Ishikawa (cell line): Measurements from ENCODE around the gene ZBTB18.

ENCODE experiments used
- CEBPB ChIP-seq: IDR thresholded peaks from 2 replicates; pipeline ENCODE4 v1.6.1; 2012
- CREB1 ChIP-seq: IDR thresholded peaks from 2 replicates; pipeline ENCODE4 v1.6.1; 2012; ENCODE audit warnings: low read depth
- EP300 ChIP-seq: IDR thresholded peaks from 2 replicates; pipeline ENCODE4 v1.6.1; 2012; ENCODE audit warnings: borderline replicate concordance
- FOXM1 ChIP-seq: IDR thresholded peaks from 2 replicates; pipeline ENCODE4 v1.6.1; 2012; ENCODE audit warnings: low read depth, borderline replicate concordance
- NFIC ChIP-seq: IDR thresholded peaks from 2 replicates; pipeline ENCODE4 v1.6.1; 2012
- RAD21 ChIP-seq: IDR thresholded peaks from 2 replicates; pipeline ENCODE4 v1.6.1; 2012; ENCODE audit warnings: low read depth
- TAF1 ChIP-seq: IDR thresholded peaks from 2 replicates; pipeline ENCODE4 v1.6.1; 2012; ENCODE audit warnings: low read depth, mild to moderate bottlenecking
- TCF12 ChIP-seq: IDR thresholded peaks from 2 replicates; pipeline ENCODE4 v1.6.1; 2012; ENCODE audit warnings: low read depth
- TEAD4 ChIP-seq: IDR thresholded peaks from 2 replicates; pipeline ENCODE4 v1.6.1; 2012
- YY1 ChIP-seq: IDR thresholded peaks from 2 replicates; pipeline ENCODE4 v1.6.1; 2012; ENCODE audit warnings: low read depth
- ZBTB7A ChIP-seq: IDR thresholded peaks from 2 replicates; pipeline ENCODE4 v1.6.1; 2012; ENCODE audit warnings: low read depth
- TF ChIP-seq, protein P1 (sequence below): IDR thresholded peaks from 2 replicates; pipeline ENCODE4 v1.6.1; 2012; ENCODE audit warnings: low read depth, mild to moderate bottlenecking
- TF ChIP-seq, protein P2 (sequence below): IDR thresholded peaks from 2 replicates; pipeline ENCODE4 v1.6.1; 2012
- TF ChIP-seq, protein P3 (sequence below): IDR thresholded peaks from 2 replicates; pipeline ENCODE4 v1.6.1; 2012

ZBTB18 gene

DNA sequence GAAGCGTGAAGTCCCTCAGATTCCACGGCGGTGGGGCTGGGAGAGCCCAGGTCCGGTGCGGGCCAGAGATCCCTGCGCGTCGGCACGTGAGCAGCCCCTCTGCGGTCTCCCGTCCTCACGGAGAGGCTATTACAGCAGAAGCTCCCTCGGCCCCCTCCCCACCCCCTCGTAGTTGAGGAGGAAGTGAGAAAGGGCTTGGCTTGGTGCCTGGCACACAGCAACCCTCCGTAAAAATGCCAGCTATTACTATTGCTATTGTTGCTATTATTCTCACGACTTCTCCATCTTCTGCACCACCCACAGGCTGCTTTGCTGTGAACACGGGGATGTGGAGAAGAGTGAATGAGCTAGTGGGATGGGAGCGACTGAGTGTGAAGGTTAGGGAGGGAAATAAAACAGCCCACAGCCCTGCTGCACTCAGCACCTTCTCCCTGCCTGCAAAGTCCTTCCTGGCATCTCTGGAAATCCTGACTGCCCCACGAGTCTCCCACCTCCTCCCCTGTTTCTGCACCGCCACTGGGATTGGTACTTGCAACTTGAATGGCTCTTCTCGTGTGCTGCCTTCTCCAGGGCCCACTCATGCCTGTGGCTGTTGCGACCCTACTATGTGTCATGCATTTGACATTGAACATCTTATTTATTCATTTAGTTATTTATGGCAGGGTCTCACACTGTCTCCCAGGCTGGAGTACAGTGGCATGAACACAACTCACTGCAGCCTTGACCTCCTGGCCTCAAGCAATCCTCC is 26.6 kb downstream of the ZBTB18 start:
- TF ChIP-seq, protein P1, sequence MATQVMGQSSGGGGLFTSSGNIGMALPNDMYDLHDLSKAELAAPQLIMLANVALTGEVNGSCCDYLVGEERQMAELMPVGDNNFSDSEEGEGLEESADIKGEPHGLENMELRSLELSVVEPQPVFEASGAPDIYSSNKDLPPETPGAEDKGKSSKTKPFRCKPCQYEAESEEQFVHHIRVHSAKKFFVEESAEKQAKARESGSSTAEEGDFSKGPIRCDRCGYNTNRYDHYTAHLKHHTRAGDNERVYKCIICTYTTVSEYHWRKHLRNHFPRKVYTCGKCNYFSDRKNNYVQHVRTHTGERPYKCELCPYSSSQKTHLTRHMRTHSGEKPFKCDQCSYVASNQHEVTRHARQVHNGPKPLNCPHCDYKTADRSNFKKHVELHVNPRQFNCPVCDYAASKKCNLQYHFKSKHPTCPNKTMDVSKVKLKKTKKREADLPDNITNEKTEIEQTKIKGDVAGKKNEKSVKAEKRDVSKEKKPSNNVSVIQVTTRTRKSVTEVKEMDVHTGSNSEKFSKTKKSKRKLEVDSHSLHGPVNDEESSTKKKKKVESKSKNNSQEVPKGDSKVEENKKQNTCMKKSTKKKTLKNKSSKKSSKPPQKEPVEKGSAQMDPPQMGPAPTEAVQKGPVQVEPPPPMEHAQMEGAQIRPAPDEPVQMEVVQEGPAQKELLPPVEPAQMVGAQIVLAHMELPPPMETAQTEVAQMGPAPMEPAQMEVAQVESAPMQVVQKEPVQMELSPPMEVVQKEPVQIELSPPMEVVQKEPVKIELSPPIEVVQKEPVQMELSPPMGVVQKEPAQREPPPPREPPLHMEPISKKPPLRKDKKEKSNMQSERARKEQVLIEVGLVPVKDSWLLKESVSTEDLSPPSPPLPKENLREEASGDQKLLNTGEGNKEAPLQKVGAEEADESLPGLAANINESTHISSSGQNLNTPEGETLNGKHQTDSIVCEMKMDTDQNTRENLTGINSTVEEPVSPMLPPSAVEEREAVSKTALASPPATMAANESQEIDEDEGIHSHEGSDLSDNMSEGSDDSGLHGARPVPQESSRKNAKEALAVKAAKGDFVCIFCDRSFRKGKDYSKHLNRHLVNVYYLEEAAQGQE = no peak
- TF ChIP-seq, protein P2, sequence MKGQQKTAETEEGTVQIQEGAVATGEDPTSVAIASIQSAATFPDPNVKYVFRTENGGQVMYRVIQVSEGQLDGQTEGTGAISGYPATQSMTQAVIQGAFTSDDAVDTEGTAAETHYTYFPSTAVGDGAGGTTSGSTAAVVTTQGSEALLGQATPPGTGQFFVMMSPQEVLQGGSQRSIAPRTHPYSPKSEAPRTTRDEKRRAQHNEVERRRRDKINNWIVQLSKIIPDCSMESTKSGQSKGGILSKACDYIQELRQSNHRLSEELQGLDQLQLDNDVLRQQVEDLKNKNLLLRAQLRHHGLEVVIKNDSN = no peak
- TF ChIP-seq TCF12 (no peak), CREB1 (no peak), RAD21 (no peak), TEAD4 (no peak)

DNA sequence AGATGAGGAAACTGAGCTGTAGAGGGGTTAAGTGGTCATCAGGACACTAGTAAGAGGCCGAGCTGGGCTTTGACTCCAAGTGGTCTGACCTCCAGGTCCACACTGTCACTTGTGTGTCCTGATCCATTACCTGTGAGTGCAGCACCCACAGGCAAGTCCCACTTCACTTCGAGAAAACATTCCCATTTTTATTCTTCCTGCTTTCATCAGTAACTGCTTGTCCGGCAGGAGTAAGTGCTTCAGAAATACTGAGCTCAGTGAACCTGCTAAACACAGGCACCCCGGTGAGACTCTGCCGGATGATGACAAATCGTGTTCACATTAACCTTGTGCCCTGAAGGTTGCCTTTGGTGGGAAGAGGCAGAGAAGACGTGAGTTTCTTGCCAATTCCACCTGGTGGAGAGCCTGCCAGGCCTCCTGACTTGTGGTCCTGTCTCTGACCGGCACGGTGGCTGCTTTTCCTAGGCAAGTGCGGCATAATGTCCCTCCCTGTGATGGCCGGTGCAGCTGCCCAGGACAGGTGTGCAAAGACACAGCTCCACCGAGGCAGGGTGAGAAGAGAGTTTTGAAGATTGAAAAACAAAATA is 29.4 kb downstream of the ZBTB18 start:
- no peak for TF ChIP-seq YY1
- TF ChIP-seq TAF1 = no peak
- TF ChIP-seq RAD21 = no peak
- no peak for TF ChIP-seq TEAD4
- no peak for TF ChIP-seq CEBPB
- no peak for TF ChIP-seq TCF12
- TF ChIP-seq, protein P2 = no peak
- no peak for TF ChIP-seq NFIC
- TF ChIP-seq, protein P1 = no peak

DNA sequence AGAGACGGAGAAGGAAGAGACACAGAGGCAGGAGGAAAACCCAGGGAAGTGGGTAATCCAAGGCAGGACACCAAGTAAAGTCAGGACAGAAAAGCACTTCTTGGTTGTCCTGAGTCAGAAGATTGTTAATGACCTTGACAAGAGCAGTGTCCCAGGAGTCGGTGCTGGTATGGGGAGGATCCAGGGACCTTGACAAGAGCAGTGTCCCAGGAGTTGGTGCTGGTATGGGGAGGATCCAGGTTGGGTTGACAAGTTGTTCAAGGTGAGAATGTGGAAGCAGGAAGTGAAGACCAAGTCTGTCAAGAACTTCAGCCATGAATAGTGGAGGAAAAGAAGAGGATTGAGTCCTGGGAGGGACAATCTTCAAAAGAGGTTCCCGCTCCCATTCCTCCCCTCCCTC is 31.9 kb downstream of the ZBTB18 start:
- TF ChIP-seq CEBPB = no peak

DNA sequence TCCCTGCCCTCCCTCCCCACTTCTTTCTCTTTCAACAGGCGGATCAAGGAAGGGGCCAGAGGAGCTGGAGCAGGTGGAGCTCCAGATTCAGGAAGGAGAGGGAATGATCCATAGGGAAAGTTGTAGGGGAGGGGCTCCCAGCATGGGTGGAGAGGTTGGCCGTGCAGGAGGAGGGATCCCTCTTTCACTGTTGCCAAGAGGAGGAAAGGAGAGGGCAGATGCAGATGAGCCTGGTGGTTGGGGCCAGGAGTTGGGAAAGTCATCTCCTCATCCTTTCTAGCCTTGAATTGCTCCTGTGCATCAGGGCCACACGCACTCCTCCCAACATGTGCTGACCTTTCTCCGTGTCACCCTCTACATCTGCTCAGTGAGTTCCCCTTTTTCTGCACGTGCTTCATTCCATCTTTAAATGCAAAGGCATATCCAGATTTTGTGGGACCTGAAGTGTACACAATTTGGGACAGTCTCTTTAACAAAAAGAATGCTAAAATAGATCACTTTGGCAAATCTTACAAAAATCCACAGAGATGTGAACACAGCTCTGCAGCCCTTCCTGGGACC is 32.4 kb downstream of the ZBTB18 start:
- TF ChIP-seq ZBTB7A (no peak), CREB1 (no peak), CEBPB (no peak), RAD21 (no peak), EP300 (no peak), TCF12 (no peak), YY1 (no peak), FOXM1 (no peak), TAF1 (no peak)
- TF ChIP-seq, protein P2 = no peak
- TF ChIP-seq, protein P3, sequence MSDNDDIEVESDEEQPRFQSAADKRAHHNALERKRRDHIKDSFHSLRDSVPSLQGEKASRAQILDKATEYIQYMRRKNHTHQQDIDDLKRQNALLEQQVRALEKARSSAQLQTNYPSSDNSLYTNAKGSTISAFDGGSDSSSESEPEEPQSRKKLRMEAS = no peak
- TF ChIP-seq, protein P1 = no peak

DNA sequence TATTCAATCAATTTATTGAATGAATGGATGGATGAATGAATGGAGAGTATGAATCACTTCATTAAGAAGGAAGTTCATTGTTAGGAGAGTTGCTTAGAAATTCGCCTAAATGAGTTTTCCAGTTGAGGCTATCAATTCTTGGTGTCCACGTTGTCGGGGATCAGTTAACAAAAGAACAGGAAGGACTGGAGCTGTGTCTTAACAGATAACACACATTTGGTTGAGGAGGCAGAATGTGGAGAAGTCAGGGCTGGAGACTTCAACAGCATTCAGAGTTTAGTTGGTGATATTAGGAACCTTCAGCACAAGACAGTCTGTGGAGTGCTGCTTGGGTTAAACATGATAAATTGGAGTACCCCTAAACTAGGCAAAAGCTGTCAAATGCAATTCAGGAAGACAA is 33.7 kb downstream of the ZBTB18 start:
- TF ChIP-seq, protein P1 = no peak
- TF ChIP-seq, protein P3 = no peak
